ENCODE results near the gene CDCA8.

GRCh38 chr1:37671261-37671660, 21.1 kb upstream of the CDCA8 start:
- TF ChIP-seq, protein P1, sequence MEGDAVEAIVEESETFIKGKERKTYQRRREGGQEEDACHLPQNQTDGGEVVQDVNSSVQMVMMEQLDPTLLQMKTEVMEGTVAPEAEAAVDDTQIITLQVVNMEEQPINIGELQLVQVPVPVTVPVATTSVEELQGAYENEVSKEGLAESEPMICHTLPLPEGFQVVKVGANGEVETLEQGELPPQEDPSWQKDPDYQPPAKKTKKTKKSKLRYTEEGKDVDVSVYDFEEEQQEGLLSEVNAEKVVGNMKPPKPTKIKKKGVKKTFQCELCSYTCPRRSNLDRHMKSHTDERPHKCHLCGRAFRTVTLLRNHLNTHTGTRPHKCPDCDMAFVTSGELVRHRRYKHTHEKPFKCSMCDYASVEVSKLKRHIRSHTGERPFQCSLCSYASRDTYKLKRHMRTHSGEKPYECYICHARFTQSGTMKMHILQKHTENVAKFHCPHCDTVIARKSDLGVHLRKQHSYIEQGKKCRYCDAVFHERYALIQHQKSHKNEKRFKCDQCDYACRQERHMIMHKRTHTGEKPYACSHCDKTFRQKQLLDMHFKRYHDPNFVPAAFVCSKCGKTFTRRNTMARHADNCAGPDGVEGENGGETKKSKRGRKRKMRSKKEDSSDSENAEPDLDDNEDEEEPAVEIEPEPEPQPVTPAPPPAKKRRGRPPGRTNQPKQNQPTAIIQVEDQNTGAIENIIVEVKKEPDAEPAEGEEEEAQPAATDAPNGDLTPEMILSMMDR (IDR thresholded peaks at IDR 0.05), result no peak
- TF ChIP-seq POLR2A (IDR thresholded peaks at IDR 0.05), result no peak

Measured in uterus (tissue), 2 donors.